ENCODE measurements around the gene ANGPTL7.
"Not testable (repeated sequence)": the region's sequence is repeated elsewhere in the genome, so short reads cannot be mapped to it uniquely, and the experiment has no call there.

ANGPTL7 gene, protein sequence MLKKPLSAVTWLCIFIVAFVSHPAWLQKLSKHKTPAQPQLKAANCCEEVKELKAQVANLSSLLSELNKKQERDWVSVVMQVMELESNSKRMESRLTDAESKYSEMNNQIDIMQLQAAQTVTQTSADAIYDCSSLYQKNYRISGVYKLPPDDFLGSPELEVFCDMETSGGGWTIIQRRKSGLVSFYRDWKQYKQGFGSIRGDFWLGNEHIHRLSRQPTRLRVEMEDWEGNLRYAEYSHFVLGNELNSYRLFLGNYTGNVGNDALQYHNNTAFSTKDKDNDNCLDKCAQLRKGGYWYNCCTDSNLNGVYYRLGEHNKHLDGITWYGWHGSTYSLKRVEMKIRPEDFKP

DNA sequence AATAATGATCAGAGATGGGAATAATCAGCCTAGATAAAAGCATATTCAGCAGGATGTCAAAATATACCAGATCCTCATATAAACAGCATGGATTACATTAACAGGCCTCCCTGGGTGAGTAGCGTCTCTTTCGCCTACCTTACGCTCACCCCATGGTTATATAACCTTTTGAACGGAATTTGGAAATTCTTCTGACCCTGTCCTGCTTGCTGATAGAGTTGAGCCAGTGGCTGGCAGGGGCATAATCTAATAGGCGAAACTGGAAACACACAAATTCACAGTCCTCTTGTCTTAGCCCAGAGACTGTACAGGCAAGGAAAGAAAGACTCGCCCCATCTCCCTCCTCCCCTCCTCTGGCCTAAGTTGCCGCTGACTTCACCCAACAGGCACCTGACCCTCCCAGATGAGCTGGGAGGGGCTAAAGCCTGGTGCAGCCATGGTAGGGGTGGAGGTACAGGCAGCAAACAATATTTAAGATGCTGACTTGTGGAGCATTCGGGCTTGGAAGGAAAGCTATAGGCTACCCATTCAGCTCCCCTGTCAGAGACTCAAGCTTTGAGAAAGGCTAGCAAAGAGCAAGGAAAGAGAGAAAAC lies at the start of gene ANGPTL7:
Gene ANGPTL7, plus strand, starts transcription at position 498 of the 594 bp plus-strand sequence. CDS start 225 bp downstream, outside the sequence.
- no peak for DNase-seq

DNA sequence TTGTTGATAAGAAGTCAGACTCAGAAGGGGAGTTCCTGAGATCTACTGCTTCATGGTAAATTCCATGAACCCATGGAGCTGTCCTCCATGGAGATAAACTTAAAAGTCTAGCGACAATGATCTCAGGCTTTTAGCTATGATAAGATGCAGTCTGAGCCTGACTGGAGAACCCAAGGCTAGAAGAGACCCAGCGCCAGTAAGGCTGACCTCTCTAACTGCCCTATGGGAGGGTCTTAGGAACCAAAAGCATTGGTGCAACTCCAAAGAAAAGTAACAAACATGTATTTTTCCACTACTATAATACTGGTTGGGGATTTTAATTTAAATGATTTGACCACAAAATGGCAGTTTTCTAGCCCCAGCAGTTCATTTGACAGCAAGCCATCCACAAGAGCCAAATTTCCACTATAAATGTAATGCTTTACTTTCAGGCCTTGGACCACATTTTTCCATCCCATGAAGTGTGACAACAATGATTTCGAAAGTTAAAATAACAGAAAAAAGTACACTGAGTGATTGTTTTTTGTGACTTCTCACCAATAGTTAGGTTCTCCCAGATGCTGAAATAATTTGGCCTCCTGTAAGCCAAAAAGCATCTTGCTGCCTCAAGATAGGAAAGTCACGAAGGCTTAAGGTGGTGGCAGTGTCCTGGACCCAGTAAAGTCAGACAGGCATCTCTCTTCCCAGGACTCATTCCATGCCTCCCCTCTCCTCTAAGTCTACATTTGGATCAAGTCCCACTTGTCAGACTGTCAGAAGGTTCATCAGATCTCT lies 46.4 kb upstream of the ANGPTL7 start:
- DNase-seq: no peak

DNA sequence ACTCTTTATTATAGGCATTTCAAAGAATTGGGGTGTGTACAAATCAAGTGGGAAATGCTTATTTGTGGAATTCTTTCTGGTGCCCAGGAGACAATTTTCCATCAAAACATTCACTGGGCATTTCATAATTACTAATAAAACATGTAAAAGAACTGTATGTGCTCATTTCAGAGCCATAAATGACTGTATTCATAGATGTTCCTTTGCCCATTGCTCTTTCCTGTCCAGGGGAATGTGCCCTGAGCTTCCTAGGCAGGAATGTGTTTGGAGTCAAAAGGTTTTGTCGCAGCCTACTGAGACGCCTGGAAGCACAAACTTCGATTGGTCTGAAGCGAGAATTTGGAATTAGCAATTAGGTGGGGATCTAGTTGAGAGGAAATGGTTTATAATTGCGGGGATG lies 45.8 kb upstream of the ANGPTL7 start:
- DNase-seq: no peak

DNA sequence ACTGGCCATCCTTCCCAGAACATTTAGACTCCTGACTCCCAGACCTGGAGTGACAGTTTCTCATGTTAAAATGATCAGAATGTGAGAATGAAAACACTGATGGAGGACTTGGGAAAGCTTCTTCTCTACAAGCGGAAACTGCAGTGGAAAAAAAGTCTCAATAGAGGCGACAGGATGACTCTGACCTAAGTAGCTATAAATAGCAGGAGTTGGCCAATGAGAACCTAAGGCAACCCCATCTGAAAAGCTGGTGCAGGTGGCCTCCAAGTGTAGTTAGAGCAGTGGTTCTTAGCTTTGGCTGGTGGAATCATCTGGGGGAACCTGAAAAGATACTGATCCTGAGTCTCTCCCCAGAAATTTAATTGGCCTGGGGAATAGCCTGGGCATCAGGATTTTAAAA lies 45.2 kb upstream of the ANGPTL7 start:
- DNase-seq: no peak

DNA sequence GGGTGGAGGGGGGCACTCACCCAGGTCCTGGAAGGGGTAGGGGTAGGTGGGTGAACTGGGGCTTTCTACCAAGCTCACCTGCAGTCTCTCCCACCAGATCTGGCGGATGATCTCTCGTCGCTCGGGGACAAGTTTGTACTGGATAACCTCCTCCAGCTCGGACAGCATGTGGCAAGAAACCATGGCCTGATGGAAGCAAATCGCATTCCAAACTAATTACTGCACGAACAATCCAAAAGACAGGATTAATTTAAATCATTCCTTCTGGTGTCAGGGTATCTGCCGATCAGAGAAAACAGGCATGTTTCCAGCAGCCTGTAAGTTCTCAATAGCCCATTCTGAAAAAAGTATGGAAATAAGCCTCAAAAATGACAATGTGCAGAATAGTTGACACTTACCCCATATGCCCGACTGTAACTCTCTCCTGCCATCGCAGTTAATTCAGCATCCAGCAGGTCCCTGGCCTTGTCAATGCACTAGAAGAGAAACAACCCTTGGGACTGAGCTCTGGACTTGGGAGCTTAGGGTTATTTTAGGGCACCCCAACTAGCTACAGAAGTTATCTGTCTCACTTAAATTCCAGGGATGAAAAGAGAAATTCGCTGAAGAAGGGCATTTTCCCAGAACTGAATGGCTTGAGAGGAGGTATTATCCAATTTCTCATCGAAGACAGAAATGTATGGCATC lies 44.4 kb upstream of the ANGPTL7 start:
- no peak for DNase-seq

DNA sequence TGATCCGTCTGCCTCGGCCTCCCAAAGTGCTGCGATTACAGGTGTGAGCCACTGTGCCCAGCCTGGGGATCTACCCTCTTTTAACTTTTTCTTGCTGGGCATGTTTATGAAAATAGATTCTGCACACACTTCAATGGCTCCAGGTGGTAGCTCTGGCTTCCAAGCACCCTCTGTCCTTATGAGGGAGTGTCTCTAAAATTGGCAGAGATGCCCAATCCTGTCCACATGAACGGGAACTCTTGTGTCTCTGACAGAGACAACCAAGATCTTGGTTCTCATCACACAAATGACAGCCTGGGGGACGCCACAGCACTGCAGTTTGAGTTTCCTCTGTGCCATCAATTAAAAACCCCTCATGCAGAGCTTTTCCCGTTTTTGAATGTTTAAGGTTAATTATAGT lies 43.4 kb upstream of the ANGPTL7 start:
- no peak for DNase-seq

DNA sequence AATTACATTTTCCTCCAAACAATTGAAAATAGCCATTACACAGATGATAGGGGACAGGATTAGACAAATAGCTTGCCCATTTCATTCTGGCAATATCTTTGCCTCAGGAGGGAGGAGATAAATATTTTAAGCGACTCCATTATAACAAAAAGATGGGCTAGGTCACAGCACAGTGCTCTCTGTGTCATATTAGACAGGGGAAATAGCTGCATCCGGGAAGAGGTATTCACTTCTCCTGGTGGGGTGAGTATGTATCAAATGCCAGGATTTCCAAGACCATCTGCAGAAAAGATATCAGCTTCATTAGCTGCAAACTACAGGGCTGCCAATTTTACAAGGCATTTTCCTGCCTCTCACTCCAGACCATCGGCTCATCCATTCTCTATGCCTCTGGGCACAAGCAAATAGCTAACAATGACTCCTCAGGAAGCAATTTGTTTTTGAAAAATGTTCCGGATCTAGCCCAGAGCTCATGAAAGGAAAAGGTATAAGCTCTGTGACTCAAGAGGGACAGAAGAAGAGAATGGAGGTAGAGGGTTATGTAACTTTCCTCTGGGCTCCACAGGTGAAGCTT lies 41.9 kb upstream of the ANGPTL7 start:
- no peak for DNase-seq

DNA sequence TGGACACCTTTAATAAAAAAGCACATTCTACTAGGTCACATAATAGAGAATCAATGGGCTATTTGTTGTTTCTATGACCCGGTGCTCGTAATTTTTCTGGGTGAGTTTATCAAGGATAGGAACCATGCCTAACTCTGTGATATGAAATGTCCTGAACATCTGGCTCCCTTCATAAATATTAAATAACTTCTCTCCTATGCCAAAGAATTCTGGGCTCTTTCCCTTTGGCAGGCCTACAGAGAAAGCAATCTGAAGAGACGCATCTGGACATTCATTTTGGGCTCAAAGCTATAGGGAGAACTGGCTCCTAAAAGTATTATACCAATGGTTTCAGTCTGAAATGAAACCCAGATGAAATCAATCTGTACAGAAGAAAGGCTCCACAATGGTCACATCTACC lies 38.8 kb upstream of the ANGPTL7 start:
- DNase-seq: no peak

DNA sequence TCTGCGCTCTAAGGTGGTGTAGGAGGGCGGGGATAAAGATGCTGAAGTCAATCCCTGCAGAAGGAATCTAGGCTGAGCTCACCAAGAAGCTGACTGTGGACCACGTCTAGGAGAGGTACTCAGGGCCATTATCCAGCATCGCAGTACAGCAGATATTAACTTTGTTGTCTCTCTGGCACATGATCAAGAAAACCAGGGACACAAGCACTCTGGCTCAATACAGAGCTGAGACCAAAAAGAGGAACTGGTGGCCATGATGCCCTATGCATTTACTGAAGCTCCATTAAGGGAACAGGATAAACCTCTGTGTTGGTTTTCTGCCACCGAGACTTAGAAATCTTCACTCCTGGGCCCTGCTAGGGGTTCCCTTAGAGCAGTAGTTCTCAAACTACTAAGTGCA lies 38.0 kb upstream of the ANGPTL7 start:
- DNase-seq: no peak

DNA sequence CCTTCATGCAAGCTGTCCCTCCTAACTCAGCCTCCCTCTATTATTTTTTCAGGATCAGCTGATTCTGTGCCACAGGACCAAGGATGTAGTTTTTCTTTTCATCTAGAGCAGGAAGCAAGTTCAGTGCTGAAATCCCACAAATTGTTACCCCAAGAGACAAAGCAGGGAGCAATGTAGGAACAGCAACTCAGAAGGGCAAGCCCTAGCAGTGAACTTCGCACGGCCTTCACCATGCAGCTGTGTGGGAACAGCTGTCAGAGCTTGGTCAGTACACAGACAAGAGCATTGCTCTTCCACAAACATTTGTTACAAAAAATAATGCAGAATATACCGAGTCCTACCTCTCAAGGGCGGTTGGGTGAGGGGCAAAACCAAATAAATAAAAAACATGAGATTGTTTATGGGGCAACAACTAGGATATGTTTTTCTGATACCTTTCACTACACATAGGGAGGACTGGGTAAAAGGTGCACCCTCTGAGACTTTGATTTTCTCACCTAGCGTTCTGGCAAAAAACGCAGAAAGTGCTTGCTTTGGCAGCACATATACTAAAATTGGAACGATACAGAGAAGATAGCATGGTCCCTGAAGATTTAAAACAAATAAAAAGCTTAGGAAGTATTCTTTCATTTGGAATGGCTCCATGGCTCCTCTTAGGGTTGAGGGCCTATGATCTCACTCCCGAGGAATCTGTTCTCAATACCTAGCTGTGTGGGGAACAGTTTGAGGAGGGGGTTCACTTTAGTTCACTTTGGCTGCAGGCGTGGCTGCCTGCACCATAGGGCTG lies 37.1 kb upstream of the ANGPTL7 start:
- DNase-seq: no peak

DNA sequence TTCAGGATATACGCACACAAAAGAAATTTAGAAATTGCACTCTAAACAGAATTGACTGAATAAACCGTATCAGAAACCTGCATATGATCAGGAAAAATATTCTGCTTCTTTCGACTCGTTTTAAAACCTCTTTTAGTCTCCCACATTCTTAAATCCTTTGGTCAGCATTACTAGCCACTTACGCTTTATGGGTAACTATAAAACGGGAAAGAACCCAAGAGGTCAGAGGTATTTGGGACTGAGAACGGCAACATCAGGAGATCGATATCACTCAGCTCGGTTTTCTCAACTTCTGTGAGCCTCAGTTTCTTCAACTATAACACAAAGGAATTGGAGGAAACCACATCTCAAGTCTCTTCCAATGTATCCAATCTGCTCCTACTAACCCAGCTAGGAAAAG lies 36.4 kb upstream of the ANGPTL7 start:
- DNase-seq: no peak

DNA sequence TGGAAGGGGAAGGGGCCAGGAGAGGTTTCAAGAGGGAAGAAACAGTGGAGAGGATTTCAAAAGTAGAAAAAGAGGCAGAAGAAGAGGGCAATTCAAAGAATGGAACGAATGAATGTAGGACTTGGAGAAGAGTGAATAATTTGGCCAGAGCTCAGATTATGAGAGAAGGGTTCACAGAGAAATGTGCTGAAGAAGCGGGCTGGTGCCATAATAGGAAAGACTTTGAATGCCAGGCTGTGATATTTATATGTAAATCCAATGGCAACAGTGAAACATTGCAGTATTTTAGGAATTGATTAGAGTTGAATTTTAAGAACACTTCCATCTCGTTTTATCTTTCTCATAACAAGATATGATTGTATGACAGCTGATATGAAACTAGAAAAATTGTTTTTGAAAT lies 36.0 kb upstream of the ANGPTL7 start:
- no peak for DNase-seq

DNA sequence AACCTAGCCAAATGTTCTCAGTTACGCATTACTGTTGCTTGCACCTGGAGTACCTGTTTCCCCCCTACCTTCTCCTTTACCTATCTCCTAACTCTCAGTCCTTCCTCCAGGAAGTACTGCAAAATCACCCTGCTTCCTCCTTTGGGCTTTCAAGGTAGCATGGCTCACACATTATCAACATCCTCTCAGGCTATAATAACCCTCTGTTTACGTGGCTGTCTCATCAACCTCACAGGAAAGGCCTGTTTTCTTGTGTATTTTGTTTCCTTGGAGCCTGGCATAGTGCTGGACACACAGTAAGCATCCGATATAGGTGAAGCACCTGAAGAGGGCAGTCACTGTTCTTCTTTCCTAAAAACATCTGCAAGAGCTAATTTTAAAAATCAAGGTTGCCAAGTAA lies 32.7 kb upstream of the ANGPTL7 start:
- DNase-seq: no peak

DNA sequence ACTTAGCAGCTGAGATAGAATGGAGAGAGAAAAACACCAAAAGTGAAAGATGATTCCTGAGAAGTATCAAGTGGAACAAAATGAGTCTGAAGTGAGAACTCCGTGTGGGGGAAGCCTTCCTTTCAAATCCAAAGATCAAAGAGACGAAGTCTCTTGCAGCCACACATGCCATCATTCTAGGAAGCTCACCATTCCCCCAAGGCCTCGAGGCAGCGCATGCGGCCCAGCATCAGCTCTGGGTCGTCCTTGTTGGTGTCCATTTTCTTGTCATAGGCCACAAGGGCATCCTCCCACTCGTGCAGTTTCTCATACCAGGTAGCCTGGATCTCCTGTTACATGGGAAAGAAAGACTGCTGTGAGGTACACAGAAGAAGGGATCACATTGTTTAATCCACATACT lies 32.2 kb upstream of the ANGPTL7 start:
- DNase-seq: peak; percentile 48 to 57

DNA sequence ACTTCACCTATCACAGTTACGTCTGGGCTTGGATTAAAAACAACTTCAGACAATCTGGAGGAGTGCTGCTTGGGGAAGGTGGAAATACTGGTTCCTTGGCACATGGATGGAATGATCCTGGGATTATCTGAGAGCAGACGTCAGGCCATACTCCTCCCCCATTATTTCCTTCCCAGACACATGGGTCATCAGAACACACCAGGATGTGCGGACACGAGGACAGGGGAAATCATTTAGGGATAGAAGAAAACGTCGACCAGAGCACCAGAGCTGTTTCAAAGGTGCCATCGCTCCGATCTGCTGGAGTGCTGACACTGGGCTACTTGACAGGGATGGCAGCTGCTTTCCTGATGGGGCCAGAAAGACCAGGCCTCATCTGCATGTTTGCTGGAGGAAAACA lies 31.8 kb upstream of the ANGPTL7 start:
- no peak for DNase-seq

DNA sequence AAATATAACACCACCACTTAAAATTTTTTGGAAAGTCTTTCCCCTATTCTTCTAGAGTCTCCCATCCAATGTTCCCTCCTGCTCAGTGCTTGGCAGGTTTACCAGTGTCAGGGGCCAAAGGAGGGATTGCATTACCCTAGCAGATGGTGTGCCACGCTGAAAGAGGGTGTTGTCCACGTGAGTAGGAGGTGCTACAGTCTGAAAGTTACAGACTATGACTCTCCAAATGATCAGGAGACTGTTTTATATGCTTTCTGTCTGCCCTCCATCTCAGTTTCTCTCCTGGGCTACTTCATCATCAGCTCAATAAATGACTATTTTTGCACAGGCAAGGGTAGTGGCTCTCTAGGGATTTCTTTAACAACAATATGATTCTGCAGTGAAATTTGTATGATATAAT lies 31.3 kb upstream of the ANGPTL7 start:
- DNase-seq: peak in 1 of 2 experiments; percentile 5

DNA sequence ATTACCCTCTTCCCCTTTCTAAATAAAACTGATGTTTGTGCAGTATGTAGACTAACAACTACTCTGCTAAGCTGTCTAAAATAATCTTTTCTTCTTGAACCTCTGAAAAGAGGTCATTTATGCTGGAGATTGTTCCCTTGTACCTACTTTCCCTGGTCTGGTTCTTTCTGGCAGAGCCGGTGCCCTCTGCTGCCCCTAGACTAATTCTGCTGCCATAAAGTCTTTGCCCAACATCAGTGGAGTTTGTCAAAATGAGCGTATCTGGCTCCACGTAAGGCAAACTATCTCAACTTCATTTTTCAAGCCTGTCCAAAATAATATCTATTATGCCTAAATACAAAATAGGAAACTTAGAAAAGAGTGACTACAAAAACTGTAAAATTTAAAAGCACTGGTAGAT lies 30.9 kb upstream of the ANGPTL7 start:
- DNase-seq: no peak

DNA sequence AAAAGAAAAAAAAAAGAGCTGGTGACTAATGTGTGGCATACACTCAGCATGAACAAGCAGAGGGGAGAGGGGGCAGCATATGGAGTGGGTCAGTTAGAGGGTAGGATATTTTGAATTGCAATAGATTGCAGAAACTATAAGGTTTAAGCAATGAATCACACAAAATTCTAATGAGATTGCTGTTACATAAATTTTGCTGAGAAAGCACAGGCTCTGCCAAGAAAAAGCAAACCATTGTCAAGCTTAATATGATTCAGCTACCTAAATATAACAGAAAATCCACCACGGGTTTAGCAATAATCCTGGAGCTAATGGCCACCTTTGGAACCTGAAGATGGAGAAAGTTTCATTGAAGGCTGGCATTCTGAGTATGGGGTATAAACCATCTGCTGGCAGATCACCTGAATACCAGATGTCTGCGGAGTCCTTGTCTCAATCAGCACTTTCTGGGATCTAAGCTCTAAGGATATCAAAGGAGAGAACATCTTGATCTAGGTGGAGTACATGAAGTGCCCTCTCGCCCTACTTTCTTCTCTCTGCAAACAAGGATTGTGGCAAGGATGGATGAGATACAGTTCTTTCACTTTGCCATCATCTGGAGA lies 30.3 kb upstream of the ANGPTL7 start:
- no peak for DNase-seq

DNA sequence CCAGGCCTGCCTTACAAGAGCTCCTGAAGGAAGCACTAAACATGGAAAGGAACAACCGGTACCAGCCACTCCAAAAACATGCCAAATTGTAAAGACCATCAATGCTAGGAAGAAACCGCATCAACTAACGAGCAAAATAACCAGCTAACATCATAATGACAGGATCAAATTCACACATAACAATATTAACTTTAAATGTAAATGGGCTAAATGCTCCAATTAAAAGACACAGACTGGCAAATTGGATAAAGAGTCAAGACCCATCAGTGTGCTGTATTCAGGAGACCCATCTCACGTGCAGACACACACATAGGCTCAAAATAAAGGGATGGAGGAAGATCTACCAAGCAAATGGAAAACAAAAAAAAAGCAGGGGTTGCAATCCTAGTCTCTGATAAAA lies 26.4 kb upstream of the ANGPTL7 start:
- DNase-seq: not testable (repeated sequence)

DNA sequence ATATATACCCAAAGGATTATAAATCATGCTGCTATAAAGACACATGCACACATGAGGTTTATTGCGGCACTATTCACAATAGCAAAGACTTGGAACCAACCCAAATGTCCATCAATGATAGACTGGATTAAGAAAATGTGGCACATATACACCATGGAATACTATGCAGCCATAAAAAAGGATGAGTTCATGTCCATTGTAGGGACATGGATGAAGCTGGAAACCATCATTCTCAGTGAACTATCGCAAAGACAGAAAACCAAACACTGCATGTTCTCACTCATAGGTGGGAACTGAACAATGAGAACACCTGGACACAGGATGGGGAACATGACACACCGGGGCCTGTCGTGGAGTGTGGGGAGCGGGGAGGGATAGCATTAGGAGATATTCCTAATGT lies 22.4 kb upstream of the ANGPTL7 start:
- DNase-seq: not testable (repeated sequence)

DNA sequence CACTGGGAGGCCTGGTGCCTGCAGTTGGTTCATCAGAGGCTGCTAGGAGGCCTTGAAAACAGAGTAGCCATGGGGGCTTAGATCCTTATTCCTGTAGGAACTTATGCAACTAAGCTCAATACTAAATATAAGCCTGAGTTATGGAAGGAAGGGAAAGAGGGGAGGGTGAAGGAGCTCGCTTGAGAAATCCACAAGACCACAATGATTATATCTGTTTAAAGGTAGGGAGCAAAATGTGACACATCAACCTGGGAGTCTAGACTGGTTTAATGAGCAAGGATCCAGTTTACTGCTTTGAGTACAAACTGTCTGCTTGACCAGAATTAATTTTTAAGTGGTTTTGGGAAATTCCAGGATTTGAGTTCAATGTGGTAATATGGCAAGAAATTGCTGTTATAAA lies 20.4 kb upstream of the ANGPTL7 start:
- DNase-seq: no peak

DNA sequence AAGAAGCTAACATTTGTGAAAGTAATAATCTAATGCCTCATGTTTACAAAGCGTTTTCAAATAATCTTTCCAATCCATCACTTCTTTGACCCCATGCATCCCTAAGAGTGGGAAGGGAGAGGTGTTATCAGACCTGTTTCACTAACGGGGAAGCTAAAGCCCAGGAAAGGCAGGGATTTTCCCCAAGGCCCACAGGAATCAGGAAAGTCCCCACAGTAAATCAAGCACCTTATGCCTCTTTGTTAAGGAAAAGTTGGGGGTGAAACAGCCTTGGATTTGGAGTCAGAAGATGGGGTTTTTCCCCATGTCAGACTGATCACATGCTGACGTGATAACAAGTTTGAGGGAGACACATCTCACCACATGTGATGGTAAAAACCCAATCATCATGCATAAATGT lies 20.0 kb upstream of the ANGPTL7 start:
- no peak for DNase-seq
